Hippocampal formation (tissue), 2 donors: ENCODE measurements around the gene SORD.

Experiments used
- DNase-seq, 2 donors: peaks; one replicate each; lab custom pipeline; 2025; lab: John Stamatoyannopoulos, UW

SORD gene

DNA sequence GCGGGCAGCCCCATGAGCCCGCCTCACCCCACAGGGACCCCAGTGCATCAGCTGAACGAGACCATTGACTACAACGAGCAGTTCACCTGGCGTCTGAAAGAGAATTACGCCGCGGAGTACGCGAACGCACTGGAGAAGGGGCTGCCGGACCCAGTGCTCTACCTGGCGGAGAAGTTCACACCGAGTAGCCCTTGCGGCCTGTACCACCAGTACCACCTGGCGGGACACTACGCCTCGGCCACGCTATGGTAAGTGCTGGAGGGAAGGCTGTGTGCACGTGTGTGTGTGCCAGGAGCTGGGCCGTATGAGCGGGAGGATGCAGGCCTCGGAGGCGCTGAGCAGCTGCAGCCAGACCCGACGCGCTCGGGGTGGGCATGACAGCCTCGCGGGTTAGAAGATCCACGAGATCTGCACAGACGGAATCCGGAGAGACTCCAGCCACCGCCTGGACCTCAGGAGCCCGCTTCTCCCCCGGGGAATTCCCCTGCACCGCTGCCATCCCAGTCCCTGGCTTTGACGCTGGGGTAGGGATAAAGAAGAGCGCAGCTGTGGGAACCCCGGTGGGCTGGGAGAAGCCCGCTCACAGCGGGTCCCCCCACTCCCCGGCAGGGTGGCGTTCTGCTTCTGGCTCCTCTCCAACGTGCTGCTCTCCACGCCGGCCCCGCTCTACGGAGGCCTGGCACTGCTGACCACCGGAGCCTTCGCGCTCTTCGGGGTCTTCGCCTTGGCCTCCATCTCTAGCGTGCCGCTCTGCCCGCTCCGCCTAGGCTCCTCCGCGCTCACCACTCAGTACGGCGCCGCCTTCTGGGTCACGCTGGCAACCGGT is 93.7 kb downstream of the SORD start:
- DNase-seq = no peak

- DNase-seq = no peak
Measured at GRCh38 chr15:45117308-45118130, 94.5 kb downstream of the SORD start.

GRCh38 chr15:45118131-45118588 is 95.2 kb downstream of the SORD start:
- DNase-seq = peak; percentile 87 to 91

GRCh38 chr15:45118996-45119395 is 96.0 kb downstream of the SORD start:
- no peak for DNase-seq

DNA sequence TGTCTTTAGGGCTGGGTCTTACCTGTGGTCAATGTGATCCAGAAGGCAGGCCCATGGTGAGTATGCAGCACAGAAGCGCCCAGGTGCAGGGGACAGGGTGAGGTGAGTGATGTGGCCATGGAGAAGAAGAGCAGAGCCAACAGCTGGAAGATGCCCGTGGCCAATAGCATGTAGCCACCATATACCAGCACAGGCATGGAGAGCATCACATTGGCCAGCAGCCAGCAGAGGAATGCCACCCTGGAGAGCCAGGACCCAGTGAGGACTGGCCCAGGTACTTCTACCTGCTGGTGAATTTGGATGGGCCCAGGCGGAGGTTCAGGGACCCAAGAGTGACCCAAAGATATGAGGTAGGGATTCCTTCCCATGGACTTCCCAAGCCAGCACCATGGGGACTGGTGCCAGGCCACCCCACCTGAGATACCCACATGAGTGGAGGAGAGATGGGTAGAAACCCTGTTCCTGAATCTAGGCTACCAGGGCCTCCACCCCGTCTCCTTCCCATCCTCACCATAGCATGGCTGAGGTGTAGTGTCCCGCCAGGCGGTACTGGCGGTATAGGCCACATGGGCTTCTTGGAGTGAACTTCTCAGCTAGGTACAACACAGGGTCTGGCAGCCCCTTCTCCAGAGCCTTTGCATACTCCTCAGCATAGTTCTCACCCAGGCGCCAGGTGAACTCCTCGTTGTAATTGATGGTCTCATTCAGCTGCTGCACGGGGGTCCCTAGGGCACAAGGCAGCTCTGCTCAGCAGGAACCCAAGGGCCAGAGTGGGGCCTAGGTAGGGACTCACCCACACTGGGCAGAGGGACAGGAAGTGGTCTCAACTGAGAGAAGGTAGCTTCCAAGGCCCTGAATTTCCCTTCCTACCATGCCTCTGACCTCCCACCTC is 97.3 kb downstream of the SORD start:
- DNase-seq = no peak

DNA sequence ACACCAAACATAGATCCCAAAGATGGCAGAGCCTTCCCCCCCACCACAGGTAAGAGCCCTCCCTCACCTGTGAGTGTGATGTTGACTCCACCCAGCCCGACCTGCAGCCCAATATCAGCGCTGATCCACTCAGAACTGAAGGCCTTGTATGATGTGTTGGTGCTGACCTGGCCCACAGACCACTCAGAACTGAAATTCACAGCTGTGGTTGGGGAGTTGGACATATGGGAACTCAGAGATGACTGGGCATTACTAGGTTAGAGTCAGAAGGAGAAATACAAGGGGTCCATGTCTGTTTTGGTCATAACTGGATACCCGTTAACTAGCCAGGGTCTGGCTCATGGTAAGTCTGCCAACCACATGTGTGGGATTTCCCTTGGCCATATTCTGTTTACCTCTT is 98.0 kb downstream of the SORD start:
- no peak for DNase-seq

DNA sequence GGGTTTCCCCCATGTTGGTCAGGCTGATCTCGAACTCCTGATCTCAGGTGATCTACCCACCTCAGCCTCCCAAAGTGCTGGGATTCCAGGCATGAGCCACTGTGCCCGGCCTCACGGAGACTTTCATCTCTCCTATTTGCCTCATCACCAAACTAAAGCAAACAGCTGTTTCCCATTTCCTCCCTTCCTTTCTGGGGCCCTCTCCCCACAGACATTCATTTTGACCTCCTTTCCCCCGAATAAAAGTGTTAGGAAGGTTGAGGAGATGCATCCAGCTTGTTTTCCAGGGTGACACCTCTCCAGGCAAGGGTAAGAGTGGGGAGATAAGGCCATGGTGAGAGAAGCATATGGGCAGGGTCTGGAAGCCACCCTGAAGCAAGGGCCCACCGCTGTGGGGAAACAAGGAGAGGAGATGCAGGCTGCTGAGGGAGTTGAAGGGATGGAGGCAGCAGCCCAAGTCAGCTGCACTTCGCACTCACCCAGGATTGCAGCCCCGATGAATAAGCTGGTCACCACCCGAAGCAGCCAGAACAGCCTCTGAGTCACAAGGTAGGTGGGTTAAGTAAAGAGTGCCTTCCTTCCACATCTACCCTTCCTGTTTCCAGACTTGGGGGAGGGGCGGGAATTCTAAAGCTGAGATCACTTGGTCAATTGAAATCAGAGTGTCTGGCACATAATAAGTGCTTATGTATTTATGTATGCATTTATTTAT is 98.9 kb downstream of the SORD start:
- no peak for DNase-seq

- no peak for DNase-seq
Measured at GRCh38 chr15:45122719-45123118, 99.7 kb downstream of the SORD start.

GRCh38 chr15:45123397-45123796 is 100.4 kb downstream of the SORD start:
- no peak for DNase-seq

- DNase-seq = no peak
Measured at GRCh38 chr15:45126535-45127158, 103.7 kb downstream of the SORD start.
